B cell (primary cell): ENCODE measurements around the gene ITPKB.

Experiments
- CTCF ChIP-seq: fragments of 200-600 bp; IDR thresholded peaks from one replicate; pipeline ENCODE4 v1.8.0; 2022; ENCODE audit warnings: antibody characterized with exemption, mild to moderate bottlenecking
- EZH2 ChIP-seq: IDR thresholded peaks from 2 replicates; pipeline ENCODE4 v1.6.1; 2012; ENCODE audit warnings: borderline replicate concordance, low read depth, mild to moderate bottlenecking, moderate library complexity, low read length; ENCODE audit not compliant: insufficient read depth, poor library complexity, severe bottlenecking

- TF ChIP-seq CTCF (peak; percentile 35), EZH2 (no peak)
Observed at GRCh38 chr1:226649780-226650179, 89.3 kb downstream of the ITPKB start.
